ENCODE data around the gene SLC7A1.

GRCh38 chr13:29514720-29515310, 80.7 kb downstream of the SLC7A1 start:
- no peak for TF ChIP-seq CTCF (IDR thresholded peaks at IDR 0.05; ENCODE audit: low read depth, low read length, missing input control)
- TF ChIP-seq REST (IDR thresholded peaks at IDR 0.05), result no peak
- TF ChIP-seq ZBTB33 (IDR thresholded peaks at IDR 0.05), result no peak
- TF ChIP-seq JUND (IDR thresholded peaks at IDR 0.05), result no peak
- TF ChIP-seq RAD21 (IDR thresholded peaks at IDR 0.05), result no peak
- TF ChIP-seq MAX (IDR thresholded peaks at IDR 0.05), result no peak
- TF ChIP-seq FOXA1 (IDR thresholded peaks at IDR 0.05), result no peak
- no peak for TF ChIP-seq YY1 (IDR thresholded peaks at IDR 0.05)
- no peak for TF ChIP-seq TAF1 (conservative IDR thresholded peaks at IDR 0.05)
- no peak for TF ChIP-seq GABPA (IDR thresholded peaks at IDR 0.05 in 1 of 2, conservative IDR thresholded peaks at IDR 0.05 in 1 of 2)
- no peak for TF ChIP-seq SP1 (IDR thresholded peaks at IDR 0.05)
- no peak for TF ChIP-seq ATF3 (IDR thresholded peaks at IDR 0.05)
- no peak for TF ChIP-seq HNF4A (conservative IDR thresholded peaks at IDR 0.05)
- TF ChIP-seq EGR1 (IDR thresholded peaks at IDR 0.05; ENCODE audit: low read depth in 2 of 2), result no peak
